GM12874 (cell line): ENCODE data around the gene DENND1A.

Source experiments
- CTCF ChIP-seq: IDR thresholded peaks from 2 replicates; pipeline ENCODE4 v1.5.1; 2011; ENCODE audit warnings: low read depth, mild to moderate bottlenecking, control low read depth, low read length, moderate library complexity; ENCODE audit not compliant: insufficient read depth

Gene DENND1A

DNA sequence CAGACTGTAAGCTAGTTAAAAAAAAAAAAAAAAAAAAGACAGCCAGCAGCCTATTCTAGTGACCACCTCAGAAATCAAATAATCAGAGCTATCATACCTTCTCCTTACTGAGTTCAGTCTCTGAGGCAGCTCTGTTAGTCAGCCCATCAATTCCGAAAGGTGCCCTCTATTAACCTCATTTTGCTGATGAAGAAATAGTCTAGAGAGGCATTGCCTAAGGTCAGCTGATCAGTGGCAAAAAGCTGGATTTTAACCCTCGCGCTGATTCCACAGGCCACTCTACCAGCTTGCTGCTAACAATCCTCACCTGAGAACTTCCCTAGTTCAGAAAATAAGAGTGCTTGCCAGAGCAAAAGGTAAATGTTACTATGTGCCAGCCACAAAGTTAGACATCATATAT lies 172.0 kb downstream of the DENND1A start:
- no peak for TF ChIP-seq CTCF

- no peak for TF ChIP-seq CTCF
These were observed 172.4 kb downstream of the DENND1A start for GRCh38 chr9:123757547-123757946.

- no peak for TF ChIP-seq CTCF
These were observed 173.3 kb downstream of the DENND1A start for GRCh38 chr9:123756484-123757106.

DNA sequence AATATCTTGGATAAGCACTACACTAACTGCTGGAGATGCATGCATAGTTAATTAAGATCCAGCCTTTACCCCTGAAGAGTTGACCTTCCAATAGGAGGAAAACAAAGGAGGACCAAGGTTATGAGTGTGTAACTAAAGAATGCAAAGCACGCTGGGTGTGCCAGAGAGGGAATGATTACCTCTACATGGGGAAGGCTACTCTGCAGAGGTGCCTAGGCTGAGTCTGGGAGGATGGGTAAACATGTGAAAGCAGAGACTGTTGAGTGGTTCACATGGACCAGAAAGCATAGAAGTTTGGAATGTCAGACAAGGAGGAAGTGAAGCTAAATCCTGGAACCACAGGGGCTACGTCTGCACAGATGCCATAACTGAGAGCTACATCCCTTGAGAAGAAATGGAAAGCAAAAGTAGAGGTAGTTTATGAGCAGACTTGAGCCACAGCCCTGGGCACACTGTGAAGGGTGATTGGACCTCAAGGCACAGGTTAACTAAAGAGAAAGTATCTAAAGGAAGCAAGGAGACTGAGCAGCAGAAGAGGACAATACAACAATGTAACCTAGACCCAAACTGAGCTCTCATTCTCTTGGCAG lies 176.2 kb downstream of the DENND1A start:
- no peak for TF ChIP-seq CTCF

DNA sequence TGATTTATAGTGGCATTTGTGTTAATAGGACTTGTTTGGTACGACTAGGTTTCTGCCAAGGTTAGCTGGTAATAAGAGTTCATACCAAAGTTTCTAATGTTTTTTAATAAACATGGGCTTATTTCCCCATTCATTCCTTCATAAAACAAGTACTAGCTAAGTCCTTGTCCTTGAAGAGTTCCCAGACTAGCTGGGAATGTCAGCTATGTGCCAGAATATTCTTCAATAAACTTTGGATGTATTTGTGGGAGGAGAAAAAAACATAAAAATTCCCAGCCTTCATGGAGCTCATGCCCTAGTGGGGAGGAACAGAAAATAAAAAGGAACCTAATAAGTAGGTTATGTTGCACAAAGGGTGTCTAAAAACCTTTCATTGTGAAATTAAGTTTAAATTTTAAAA lies 176.9 kb downstream of the DENND1A start:
- no peak for TF ChIP-seq CTCF

GRCh38 chr9:123749580-123750202 lies 180.2 kb downstream of the DENND1A start:
- no peak for TF ChIP-seq CTCF

- TF ChIP-seq CTCF: no peak
These were observed 183.2 kb downstream of the DENND1A start for GRCh38 chr9:123746765-123747164.
